ENCODE measurements around the gene RNF225. TPM values are rescaled to one million over a fixed set of nuclear protein-coding genes. Genes with fewer than 3 reads are reported as not detected.

The RNF225 gene
- total and polyA plus RNA-seq, 9 of the 15 experiments (the other 6 are each of a cell fraction or from before 2014, with no cell fraction given), result 0.33 TPM; not detected in 8

GRCh38 chr19:58396691-58397532 is 1.5 kb downstream of the RNF225 start:
- BruUV-seq (replicated peaks), result no TSS peak
- DNase-seq (ENCODE audit: extremely low read depth in 1 of 4, low spot score in 3 of 4) (peak in 1 of 4 experiments; percentile 11), ATAC-seq (no peak), FAIRE-seq (no peak)
- CTCF ChIA-PET (ENCODE audit: low intra/inter-chr PET ratio), result no interaction called here
- peak overlapping the region in 1 of 2 experiments; percentile 49; a peak in 1 of 4 replicates for H3K9ac ChIP-seq (ENCODE audit: insufficient read depth in 1 of 2, low read depth in 2 of 2, low read length in 2 of 2)
- no peak overlapping the region for H3K4me2 ChIP-seq (ENCODE audit: insufficient read depth, low read length)
- H3K27ac ChIP-seq (ENCODE audit: extremely low read depth, low read depth, low read length), result no peak overlapping the region
- intact Hi-C loops (cut with micrococcal nuclease), result no loop called here
- in situ Hi-C loops (cut with MboI), result no loop called here
- no peaks in the 10 kb centered on the region for H3K9me1 ChIP-seq (ENCODE audit: control insufficient read depth, insufficient read depth, low read length)
- TF ChIP-seq UBTF (IDR thresholded peaks at IDR 0.05; ENCODE audit: borderline replicate concordance in 1 of 2, low read depth in 2 of 2, low read length in 2 of 2) (no peak), RBFOX2 (IDR thresholded peaks at IDR 0.05; ENCODE audit: low read depth, low read length) (peak; percentile 35; the same call in 1 of the 2 replicates), ZFX (CRISPR knock-in tag; IDR thresholded peaks at IDR 0.05) (no peak), FUS (optimal IDR thresholded peaks at IDR 0.05; ENCODE audit: low read depth, low read length) (no peak), U2AF1 (optimal IDR thresholded peaks at IDR 0.05; ENCODE audit: low read depth, low read length) (peak; percentile 19), ZKSCAN3 (CRISPR knock-in tag; IDR thresholded peaks at IDR 0.05) (no peak), POLR2G (IDR thresholded peaks at IDR 0.05; ENCODE audit: low read depth, low read length) (peak; percentile 75), PRMT5 (CRISPR knock-in tag; IDR thresholded peaks at IDR 0.05) (no peak), ZNF282 (CRISPR knock-in tag; IDR thresholded peaks at IDR 0.05) (no peak), SRSF9 (IDR thresholded peaks at IDR 0.05; ENCODE audit: borderline replicate concordance, low read depth, low read length) (no peak), SFPQ (IDR thresholded peaks at IDR 0.05; ENCODE audit: low read depth, low read length) (peak; percentile 49; the same call in 1 of the 2 replicates), ZBTB33 (CRISPR knock-in tag; IDR thresholded peaks at IDR 0.05) (peak; percentile 84), HNRNPL (IDR thresholded peaks at IDR 0.05; ENCODE audit: low read depth, low read length) (0 out of 2 replicates have a peak, but pooled peaks have one; percentile 50)
- 88% methylated on average over 45 of the region's 58 CpGs for WGBS (ENCODE audit: insufficient coverage, low coverage, missing lambda C conversion rate)
- peaks cover 13 to 72% of the 10 kb centered on the region in 2 experiments for H3K4me1 ChIP-seq (replicated peaks in 1 of 2; ENCODE audit: control insufficient read depth in 2 of 2, insufficient read depth in 2 of 2, low read length in 2 of 2)
- peaks cover 22% of the 10 kb centered on the region for H3K79me2 ChIP-seq (ENCODE audit: control insufficient read depth, insufficient read depth, low read length)
- H2AFZ ChIP-seq (ENCODE audit: low read depth, low read length), result no peak overlapping the region
- POLR2A ChIA-PET, result interaction anchor here (0.9 to 1.8 kb wide), 2 partner anchors 9 to 12 kb away, joined by 3 to 8 read pairs; partner anchors contain the start of gene ZNF584
- no peaks in the 10 kb centered on the region for H3K9me3 ChIP-seq (replicated peaks; ENCODE audit: control insufficient read depth, insufficient read depth, low read depth, low read length)
- no peak overlapping the region for H3K4me3 ChIP-seq
- no peaks in the 10 kb centered on the region for H3K27me3 ChIP-seq (ENCODE audit: control insufficient read depth in 2 of 2, insufficient read depth in 2 of 2, low read length in 2 of 2)
- peaks cover 18% of the 10 kb centered on the region; the same call in 1 of the 2 replicates for H4K20me1 ChIP-seq (replicated peaks; ENCODE audit: control insufficient read depth, insufficient read depth, low read length)
- peaks cover 38% of the 10 kb centered on the region for H3K36me3 ChIP-seq (ENCODE audit: control insufficient read depth, insufficient read depth, low read length)
